Stomach (tissue), 9 donors: ENCODE data around the gene LTA. TPM values are rescaled to one million over a fixed set of nuclear protein-coding genes. Genes with fewer than 3 reads are reported as not detected.

Experiments
- DNase-seq, 2 donors: peaks; one replicate each; pipeline versions ENCODE4 v3.0.0 to v3.0.0-alpha.2; 2013 to 2019
- H3K27ac ChIP-seq, 5 donors: fragments of 200-600 bp in 4 of 5; sonication (generic) in 4 of 5; one replicate each; pipeline ENCODE4 v1.5.1; 2013 to 2019; ENCODE audit warnings: mild to moderate bottlenecking in 1 of 5, moderate library complexity in 1 of 5
- H3K27me3 ChIP-seq, 3 donors: fragments of 200-600 bp; sonication (generic); one replicate each; pipeline ENCODE4 v1.5.1; 2017 to 2019; ENCODE audit warnings: mixed run types in 1 of 3
- H3K36me3 ChIP-seq, 4 donors: fragments of 200-600 bp; sonication (generic); 1 replicate in 3 of 4; 2 replicates in 1 of 4; pipeline ENCODE4 v1.5.1; 2016 to 2019
- H3K4me1 ChIP-seq, 4 donors: fragments of 200-600 bp; sonication (generic); one replicate each; pipeline ENCODE4 v1.5.1; 2016 to 2019
- H3K4me3 ChIP-seq, 4 donors: fragments of 200-600 bp; sonication (generic) in 3 of 4; one replicate each; pipeline ENCODE4 v1.5.1; 2016 to 2019; ENCODE audit warnings: mild to moderate bottlenecking in 1 of 4
- H3K9me3 ChIP-seq, 4 donors: fragments of 200-600 bp; sonication (generic); one replicate each; pipeline ENCODE4 v1.5.1; 2016 to 2019
- EP300 ChIP-seq: sonication (generic); formaldehyde crosslinking; IDR thresholded peaks from one replicate; pipeline ENCODE4 v1.6.1; 2017; ENCODE audit warnings: antibody characterized with exemption
- POLR2A ChIP-seq, 4 donors: fragments of 450-650 bp; IDR thresholded peaks; one replicate each; pipeline ENCODE4 v1.6.1; 2016; ENCODE audit warnings: antibody characterized with exemption in 4 of 4, control low read depth in 2 of 4, mild to moderate bottlenecking in 1 of 4, moderate library complexity in 1 of 4
- POLR2AphosphoS5 ChIP-seq, 3 donors: sonication (generic); formaldehyde crosslinking; IDR thresholded peaks; one replicate each; pipeline ENCODE4 v1.6.1; 2016; ENCODE audit warnings: antibody characterized with exemption in 3 of 3
- WGBS, 5 donors: extraction: QIAGEN DNeasy Blood & Tissue Kit in 3 of 5; methylation state at CpG; one replicate each; pipeline versions ENCODE4 v1.1.5 to v1.1.7; 2013 to 2018; 5-methylcytosine and 5-hydroxymethylcytosine counted together
- intact Hi-C: fragments of 100-400 bp; cut with DNase I; formaldehyde crosslinking; loops from one replicate; pipeline ENCODE4 v1.15.1; 2023; ENCODE audit warnings: low total_unique reads
- polyA plus RNA-seq, 3 donors: library from polyadenylated mRNA; stranded (reverse); fragments of 200-250 nt; gene quantifications; one replicate each; pipeline ENCODE4 v1.2.3, GENCODE V29; 2013
- total RNA-seq, 5 donors: library from RNA; depleted of rRNA; stranded (reverse); fragments of >200 nt; gene quantifications; one replicate each; pipeline versions ENCODE4 v1.1.0 to v1.2.3, GENCODE V29; 2014 to 2016
- TF ChIP-seq, protein P1 (sequence below), 7 experiments: fragments of 450-650 bp in 4 of 7; fragments of 200-600 bp in 3 of 7; sonication (generic) in 3 of 7; IDR thresholded peaks; one replicate each; pipeline ENCODE4 v1.5.1; 2016 to 2019; ENCODE audit warnings: antibody characterized with exemption in 7 of 7, control low read depth in 2 of 7, mild to moderate bottlenecking in 1 of 7
- donor health status: healthy with polysubstance abuse.
- donor health status: Bipolar disorder and iron deficiency.
- donor health status: healthy.

LTA gene
- total and polyA plus RNA-seq, 8 donors: 0.18 TPM; not detected in 7

DNA sequence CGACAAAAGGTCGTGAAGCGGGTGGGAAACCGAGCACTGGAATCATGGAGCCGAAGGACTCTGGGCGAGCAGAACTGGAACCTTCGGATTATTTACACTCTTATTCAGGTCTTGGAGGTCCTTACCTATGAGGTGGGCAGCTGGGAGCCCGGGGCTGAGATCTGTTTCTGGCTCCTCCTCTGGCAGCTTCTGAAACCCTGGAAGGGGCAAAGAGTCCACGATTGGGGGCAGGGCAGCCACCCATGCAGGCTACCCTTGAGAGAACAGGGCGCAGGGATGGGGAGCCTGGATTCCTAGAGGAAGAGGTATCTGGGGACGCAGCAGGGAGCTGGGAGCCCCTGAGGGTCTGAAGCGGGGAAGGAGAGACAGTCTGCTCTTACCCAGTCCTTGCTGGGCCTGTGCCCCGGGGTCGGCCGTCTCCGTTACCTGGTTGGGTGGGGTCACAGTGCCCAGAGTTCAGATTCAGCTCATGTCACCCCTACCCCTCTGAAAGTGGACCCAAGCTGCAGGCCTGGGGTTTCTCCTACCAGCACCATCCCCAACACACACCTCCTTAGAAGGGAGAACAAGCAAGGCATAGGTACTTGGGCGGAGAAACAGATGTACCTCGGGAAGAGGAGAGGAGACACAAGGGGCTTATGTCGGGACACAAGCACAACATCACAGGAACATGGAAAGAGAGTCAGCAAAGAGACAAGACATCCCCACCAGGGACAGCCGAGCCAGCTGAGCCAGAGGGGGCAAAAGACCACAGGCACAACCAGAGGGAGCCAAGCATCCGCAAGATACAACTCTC lies 9.5 kb downstream of the LTA start:
- peak overlapping the region; percentile 65 to 76 (median 72) for H3K4me3 ChIP-seq
- H3K27me3 ChIP-seq: peaks cover 0 to 1% (median 0%) of the 10 kb centered on the region in 3 donors
- 21 to 28% (median 24%) methylated on average over 19 to 21 of the region's 21 CpGs for WGBS, 5 donors
- TF ChIP-seq, protein P1, sequence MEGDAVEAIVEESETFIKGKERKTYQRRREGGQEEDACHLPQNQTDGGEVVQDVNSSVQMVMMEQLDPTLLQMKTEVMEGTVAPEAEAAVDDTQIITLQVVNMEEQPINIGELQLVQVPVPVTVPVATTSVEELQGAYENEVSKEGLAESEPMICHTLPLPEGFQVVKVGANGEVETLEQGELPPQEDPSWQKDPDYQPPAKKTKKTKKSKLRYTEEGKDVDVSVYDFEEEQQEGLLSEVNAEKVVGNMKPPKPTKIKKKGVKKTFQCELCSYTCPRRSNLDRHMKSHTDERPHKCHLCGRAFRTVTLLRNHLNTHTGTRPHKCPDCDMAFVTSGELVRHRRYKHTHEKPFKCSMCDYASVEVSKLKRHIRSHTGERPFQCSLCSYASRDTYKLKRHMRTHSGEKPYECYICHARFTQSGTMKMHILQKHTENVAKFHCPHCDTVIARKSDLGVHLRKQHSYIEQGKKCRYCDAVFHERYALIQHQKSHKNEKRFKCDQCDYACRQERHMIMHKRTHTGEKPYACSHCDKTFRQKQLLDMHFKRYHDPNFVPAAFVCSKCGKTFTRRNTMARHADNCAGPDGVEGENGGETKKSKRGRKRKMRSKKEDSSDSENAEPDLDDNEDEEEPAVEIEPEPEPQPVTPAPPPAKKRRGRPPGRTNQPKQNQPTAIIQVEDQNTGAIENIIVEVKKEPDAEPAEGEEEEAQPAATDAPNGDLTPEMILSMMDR (IDR thresholded peaks at IDR 0.05): no peak
- TF ChIP-seq EP300: no peak
- no peak for TF ChIP-seq POLR2AphosphoS5 (IDR thresholded peaks at IDR 0.05)
- no peak for TF ChIP-seq POLR2A (IDR thresholded peaks at IDR 0.05)
- intact Hi-C loops: no loop called here
- DNase-seq: peak in 1 of 2 donors; percentile 38
- no peaks in the 10 kb centered on the region for H3K36me3 ChIP-seq
- H3K9me3 ChIP-seq: no peaks in the 10 kb centered on the region
- H3K27ac ChIP-seq: peak overlapping the region; percentile 60 to 89 (median 86)
- H3K4me1 ChIP-seq: peaks cover 9 to 58% (median 23%) of the 10 kb centered on the region in 4 donors

DNA sequence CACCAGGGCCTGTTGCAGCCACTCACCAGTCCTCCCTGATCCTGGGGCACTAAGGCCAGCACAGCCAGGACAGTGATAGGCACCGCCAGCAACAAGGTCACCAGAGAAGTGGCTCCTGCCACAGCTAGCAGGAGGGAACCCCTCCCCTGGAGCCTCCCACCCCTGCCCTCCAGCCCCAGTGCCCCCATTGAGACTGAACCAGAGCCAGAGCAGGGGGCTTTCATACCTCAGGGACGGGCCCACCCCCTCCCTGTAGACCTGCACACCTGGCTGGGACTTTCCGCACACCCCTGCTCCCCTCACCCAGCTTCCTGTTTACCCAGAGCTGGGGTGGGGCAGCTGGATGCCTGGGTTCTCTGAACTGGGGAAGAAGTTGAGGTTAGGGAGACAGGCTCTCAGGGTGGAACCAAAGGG lies 10.1 kb downstream of the LTA start, which contains the start of gene LTB:
Gene LTB, minus strand, starts transcription at position 195 of the 414 bp plus-strand sequence. Its CDS starts 7 bp downstream, at position 188.
- H3K27ac ChIP-seq: peak within 1 kb of the TSS; percentile 60 to 89 (median 86)
- H3K27me3 ChIP-seq: peaks cover 0 to 7% (median 0%) of the 10 kb centered on the region in 3 donors
- peak within 1 kb of the TSS; percentile 65 to 76 (median 72) for H3K4me3 ChIP-seq
- no peaks in the 10 kb centered on the region for H3K36me3 ChIP-seq
- H3K4me1 ChIP-seq: peaks cover 9 to 60% (median 23%) of the 10 kb centered on the region in 4 donors
- intact Hi-C loops: no loop called here
- 49 to 70% (median 66%) methylated on average over 3 of the region's 3 CpGs; no CpG with 5 or more reads in 1 of the 5 donors for WGBS, 5 donors
- TF ChIP-seq POLR2AphosphoS5 (IDR thresholded peaks at IDR 0.05) (no peak), EP300 (no peak), POLR2A (IDR thresholded peaks at IDR 0.05) (no peak)
- TF ChIP-seq, protein P1 (IDR thresholded peaks at IDR 0.05): no peak
- H3K9me3 ChIP-seq: no peaks in the 10 kb centered on the region
- DNase-seq: peak in 1 of 2 donors; percentile 48

DNA sequence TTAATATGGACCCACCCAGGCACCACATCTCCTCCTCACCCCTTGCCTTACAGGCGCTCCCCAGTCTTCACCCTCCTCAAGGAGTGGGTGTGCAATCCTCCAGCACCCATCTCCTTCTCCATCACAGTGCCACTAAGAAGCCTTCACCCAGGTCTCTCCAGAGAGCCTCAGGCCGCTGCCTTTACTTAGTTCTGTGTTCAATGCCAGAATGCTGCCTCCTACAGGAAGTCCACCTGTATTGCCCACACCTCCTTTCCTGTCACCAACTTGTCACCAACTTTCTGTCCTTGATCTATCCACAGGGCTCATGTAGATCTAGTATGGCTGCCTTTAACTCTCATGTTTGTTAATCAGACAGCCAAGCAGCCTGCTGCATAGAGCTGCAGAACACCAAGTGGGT lies 13.4 kb downstream of the LTA start:
- no peak for DNase-seq
- H3K27ac ChIP-seq: peak overlapping the region in 3 of 5 donors; percentile 29 to 76 (median 73)
- no peaks in the 10 kb centered on the region for H3K9me3 ChIP-seq
- WGBS, 5 donors: 56 to 73% (median 56%) methylated on average over 2 of the region's 2 CpGs
- intact Hi-C loops: no loop called here
- H3K36me3 ChIP-seq: no peaks in the 10 kb centered on the region
- peaks cover 9 to 60% (median 20%) of the 10 kb centered on the region in 4 donors for H3K4me1 ChIP-seq
- H3K4me3 ChIP-seq: no peak overlapping the region
- peaks cover 0 to 25% (median 0%) of the 10 kb centered on the region in 3 donors for H3K27me3 ChIP-seq
- TF ChIP-seq POLR2A (IDR thresholded peaks at IDR 0.05): no peak
- TF ChIP-seq, protein P1 (IDR thresholded peaks at IDR 0.05): peak in 1 of 7 experiments; percentile 20

DNA sequence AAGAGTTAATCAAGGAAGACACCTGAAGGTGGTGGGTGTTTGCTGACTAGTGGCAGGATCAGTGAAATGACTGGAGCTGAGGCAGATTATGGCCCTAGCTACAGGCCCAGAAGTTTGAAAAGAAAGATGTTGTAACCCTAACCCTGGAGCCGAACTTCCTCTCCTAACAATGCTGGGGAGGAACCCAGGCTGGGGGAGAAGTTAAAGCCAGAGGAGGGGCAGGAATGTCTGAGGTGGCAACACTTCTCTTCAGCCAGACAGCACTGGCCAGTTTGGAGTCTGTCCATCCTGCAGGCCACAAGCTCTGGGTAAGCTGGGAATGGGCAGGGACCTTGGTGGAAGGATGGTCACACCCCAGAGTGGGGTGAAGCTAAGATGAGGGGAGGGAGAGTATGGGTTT lies 13.9 kb downstream of the LTA start, which contains the start of gene LST1:
Gene LST1, plus strand, starts transcription at position 270 of the 400 bp plus-strand sequence. CDS start 1,023 bp downstream, outside the sequence.
- Histone ChIP-seq H3K4me3 (peak within 1 kb of the TSS in 2 of 4 donors; percentile 26 to 31), H3K4me1 (peaks cover 6 to 57% (median 16%) of the 10 kb centered on the region in 4 donors)
- DNase-seq: no peak

More for the DNA sequence above, 13.9 kb downstream of the LTA start, which contains the start of gene LST1:
- H3K36me3 ChIP-seq: no peaks in the 10 kb centered on the region
- H3K27me3 ChIP-seq: peaks cover 0 to 25% (median 0%) of the 10 kb centered on the region in 3 donors
- WGBS, 5 donors: 29 to 67% (median 56%) methylated on average over 1 of the region's 1 CpG
- no peak for TF ChIP-seq POLR2AphosphoS5 (IDR thresholded peaks at IDR 0.05)
- TF ChIP-seq EP300: no peak
- TF ChIP-seq, protein P1 (IDR thresholded peaks at IDR 0.05): no peak
- no peak for TF ChIP-seq POLR2A (IDR thresholded peaks at IDR 0.05)
- intact Hi-C loops: no loop called here
- H3K27ac ChIP-seq: peak within 1 kb of the TSS in 4 of 5 donors; percentile 16 to 76 (median 53)
- no peaks in the 10 kb centered on the region for H3K9me3 ChIP-seq
